OCI-LY1 (cell line): ENCODE measurements around the gene DNAH14.

Source experiments
- EZH2 ChIP-seq: fragments of 200-600 bp; sonication (generic), shearing (Covaris generic); IDR thresholded peaks from 2 replicates; pipeline ENCODE4 v1.8.0; 2017; ENCODE audit warnings: borderline replicate concordance, mixed run types, mild to moderate bottlenecking, antibody characterized with exemption, low read length, moderate library complexity, mixed read lengths
- TF ChIP-seq, protein P1 (sequence below): fragments of 200-600 bp; sonication (generic), shearing (Covaris generic); IDR thresholded peaks from 2 replicates; pipeline ENCODE4 v1.5.1; 2017; ENCODE audit warnings: mild to moderate bottlenecking, antibody characterized with exemption, low read length, moderate library complexity, mixed read lengths

DNA sequence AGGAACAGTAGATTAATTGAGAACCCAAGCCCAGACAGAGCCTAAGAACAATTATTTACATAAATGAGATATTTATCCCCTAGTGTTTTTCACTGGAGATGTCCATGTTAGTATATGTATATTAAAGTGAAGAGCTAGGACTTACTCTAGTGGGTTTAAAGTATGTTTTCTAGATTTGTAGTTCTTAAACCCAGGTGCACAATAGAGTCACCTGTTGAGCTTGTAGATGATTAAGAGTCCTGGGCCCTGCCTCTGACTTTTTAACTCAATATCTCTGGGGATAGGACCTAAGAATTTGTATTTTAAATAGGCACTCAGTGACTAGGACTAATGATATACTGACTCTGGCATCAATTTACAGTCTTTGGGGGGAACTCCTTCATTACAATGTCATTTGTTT, 112.8 kb downstream of the DNAH14 start:
- TF ChIP-seq, protein P1, sequence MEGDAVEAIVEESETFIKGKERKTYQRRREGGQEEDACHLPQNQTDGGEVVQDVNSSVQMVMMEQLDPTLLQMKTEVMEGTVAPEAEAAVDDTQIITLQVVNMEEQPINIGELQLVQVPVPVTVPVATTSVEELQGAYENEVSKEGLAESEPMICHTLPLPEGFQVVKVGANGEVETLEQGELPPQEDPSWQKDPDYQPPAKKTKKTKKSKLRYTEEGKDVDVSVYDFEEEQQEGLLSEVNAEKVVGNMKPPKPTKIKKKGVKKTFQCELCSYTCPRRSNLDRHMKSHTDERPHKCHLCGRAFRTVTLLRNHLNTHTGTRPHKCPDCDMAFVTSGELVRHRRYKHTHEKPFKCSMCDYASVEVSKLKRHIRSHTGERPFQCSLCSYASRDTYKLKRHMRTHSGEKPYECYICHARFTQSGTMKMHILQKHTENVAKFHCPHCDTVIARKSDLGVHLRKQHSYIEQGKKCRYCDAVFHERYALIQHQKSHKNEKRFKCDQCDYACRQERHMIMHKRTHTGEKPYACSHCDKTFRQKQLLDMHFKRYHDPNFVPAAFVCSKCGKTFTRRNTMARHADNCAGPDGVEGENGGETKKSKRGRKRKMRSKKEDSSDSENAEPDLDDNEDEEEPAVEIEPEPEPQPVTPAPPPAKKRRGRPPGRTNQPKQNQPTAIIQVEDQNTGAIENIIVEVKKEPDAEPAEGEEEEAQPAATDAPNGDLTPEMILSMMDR = no peak
- TF ChIP-seq EZH2 = no peak
